ENCODE measurements around the gene ACAN.

ACAN gene

DNA sequence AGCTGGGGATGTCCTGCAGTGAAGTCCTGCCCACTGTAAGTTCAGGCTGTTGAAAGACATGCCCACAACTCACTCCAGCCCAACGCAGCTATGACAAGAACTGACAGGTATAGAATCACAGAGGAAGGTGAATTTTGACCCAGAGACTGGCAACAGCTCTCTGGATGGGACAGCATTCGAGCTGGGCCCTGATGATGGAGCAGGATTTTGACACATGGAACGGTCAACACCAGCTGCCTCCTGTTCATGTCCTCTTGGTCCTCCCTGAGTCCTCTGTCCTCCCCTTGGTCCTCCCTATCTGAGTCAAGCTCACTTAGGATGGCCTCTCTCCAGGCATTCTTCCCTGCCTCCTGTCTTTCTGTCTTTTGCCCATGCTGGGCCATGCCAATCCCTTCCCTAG, 15.2 kb upstream of the ACAN start:
- no peak for DNase-seq (ENCODE audit: low read depth)
- H3K4me3 ChIP-seq (ENCODE audit: control insufficient read depth, low read depth, low read length) = no peak overlapping the region
- TF ChIP-seq, protein P1, sequence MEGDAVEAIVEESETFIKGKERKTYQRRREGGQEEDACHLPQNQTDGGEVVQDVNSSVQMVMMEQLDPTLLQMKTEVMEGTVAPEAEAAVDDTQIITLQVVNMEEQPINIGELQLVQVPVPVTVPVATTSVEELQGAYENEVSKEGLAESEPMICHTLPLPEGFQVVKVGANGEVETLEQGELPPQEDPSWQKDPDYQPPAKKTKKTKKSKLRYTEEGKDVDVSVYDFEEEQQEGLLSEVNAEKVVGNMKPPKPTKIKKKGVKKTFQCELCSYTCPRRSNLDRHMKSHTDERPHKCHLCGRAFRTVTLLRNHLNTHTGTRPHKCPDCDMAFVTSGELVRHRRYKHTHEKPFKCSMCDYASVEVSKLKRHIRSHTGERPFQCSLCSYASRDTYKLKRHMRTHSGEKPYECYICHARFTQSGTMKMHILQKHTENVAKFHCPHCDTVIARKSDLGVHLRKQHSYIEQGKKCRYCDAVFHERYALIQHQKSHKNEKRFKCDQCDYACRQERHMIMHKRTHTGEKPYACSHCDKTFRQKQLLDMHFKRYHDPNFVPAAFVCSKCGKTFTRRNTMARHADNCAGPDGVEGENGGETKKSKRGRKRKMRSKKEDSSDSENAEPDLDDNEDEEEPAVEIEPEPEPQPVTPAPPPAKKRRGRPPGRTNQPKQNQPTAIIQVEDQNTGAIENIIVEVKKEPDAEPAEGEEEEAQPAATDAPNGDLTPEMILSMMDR (conservative IDR thresholded peaks at IDR 0.05; ENCODE audit: control insufficient read depth, insufficient read depth, low read depth, low read length) = no peak

- DNase-seq (ENCODE audit: low read depth) = no peak
- TF ChIP-seq, protein P1 (conservative IDR thresholded peaks at IDR 0.05; ENCODE audit: control insufficient read depth, insufficient read depth, low read depth, low read length) = no peak
- no peak overlapping the region for H3K4me3 ChIP-seq (ENCODE audit: control insufficient read depth, low read depth, low read length)
Observed at GRCh38 chr15:88788816-88789215, 14.4 kb upstream of the ACAN start.

DNA sequence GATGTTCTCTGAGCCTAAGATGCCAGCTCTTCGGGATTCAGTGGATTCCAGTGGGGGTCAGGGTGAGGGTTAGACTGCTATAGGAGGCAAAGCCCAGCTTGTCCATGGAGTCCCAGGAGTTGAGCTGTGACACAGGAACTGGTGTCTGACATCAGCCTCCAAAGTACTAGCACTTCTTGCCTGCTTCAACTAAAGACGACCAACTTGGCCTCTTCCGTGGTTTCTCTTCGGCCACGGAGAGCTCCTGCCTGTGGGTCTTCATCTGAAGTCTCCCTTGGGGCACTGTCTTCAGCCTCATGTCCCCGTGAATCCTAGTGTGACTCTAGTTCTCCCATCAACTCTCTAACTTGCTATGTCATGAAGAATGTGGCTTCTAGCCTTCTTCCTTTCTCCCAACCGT, 12.8 kb upstream of the ACAN start:
- TF ChIP-seq, protein P1 (conservative IDR thresholded peaks at IDR 0.05; ENCODE audit: control insufficient read depth, insufficient read depth, low read depth, low read length) = no peak

DNA sequence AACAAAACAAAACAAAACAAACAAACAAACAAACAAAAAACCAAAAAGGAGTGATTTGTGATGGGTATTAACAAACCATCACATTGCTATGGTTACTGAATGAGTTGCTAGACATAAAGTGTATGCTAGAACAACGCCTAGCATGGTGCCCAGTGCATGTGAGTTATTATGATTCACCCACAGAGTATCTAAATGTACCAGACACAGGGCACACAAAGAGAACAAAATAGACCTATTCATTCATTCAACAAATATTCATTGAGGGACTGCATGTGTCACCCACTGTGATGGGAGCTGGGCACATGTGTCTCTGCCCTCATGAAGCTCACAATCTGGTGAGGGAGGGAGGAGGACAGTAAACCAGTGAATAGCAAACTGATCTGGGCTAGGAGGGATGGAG, 11.6 kb upstream of the ACAN start:
- TF ChIP-seq, protein P1 (conservative IDR thresholded peaks at IDR 0.05; ENCODE audit: control insufficient read depth, insufficient read depth, low read depth, low read length) = no peak
- no peak overlapping the region for H3K4me3 ChIP-seq (ENCODE audit: control insufficient read depth, low read depth, low read length)
- no peak for DNase-seq (ENCODE audit: low read depth)

More for the DNA sequence above, 12.8 kb upstream of the ACAN start:
- no peak overlapping the region for H3K4me3 ChIP-seq (ENCODE audit: control insufficient read depth, low read depth, low read length)
- no peak for DNase-seq (ENCODE audit: low read depth)

DNA sequence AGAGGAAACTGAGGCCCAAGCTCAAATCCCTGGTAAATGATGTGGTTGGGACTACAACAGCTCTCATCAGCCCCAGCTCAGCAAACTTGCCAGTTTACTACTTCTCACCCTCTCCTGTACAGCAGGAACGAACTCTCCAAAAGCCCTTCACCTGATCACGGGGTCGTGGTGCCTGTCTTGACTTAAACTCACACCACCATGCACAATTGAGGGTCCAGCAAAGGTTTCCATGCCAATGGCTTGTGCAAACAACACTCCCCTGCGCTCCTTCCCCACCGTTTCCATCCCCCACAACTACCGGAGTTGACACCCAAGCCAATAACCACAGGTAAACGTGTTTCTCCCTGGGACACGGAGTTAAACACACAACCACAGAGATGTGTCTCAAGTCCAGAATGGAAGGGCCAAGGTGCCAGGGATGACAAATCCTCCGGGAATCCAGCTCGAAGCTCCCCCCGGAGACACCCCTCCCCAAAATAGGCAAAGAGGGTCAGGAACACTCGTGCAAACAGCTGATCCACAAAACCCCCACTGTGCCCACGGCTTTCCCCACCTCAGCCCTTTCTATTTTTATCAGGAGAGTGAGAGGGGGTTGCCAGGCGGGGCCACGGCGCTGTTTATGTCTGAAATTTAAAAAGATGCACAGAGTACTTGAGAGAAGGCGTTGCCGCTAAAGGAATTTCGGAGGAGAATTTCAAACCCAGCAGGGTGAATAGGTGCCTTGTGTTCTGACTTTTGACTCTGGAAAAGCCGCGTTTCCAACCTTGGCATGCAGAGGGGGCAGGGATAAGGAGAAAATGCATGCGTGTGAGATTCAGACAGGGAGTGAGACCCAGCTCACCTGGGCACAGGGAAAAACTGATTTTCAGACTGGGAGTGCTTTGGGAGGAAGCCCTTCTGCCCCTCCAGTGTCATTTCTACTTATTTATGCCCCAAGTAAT, 10.6 kb upstream of the ACAN start:
- no peak for DNase-seq (ENCODE audit: low read depth)
- TF ChIP-seq, protein P1 (conservative IDR thresholded peaks at IDR 0.05; ENCODE audit: control insufficient read depth, insufficient read depth, low read depth, low read length) = no peak
- H3K4me3 ChIP-seq (ENCODE audit: control insufficient read depth, low read depth, low read length) = no peak overlapping the region

- TF ChIP-seq, protein P1 (conservative IDR thresholded peaks at IDR 0.05; ENCODE audit: control insufficient read depth, insufficient read depth, low read depth, low read length) = no peak
- no peak for DNase-seq (ENCODE audit: low read depth)
- H3K4me3 ChIP-seq (ENCODE audit: control insufficient read depth, low read depth, low read length) = no peak overlapping the region
Observed at GRCh38 chr15:88794001-88794400, 9.2 kb upstream of the ACAN start.

Measured in fibroblast of mammary gland (primary cell).